Neuronal stem cell (in vitro differentiated cells): ENCODE results near the gene ETV1.

Source experiments
- DNase-seq: peaks from one replicate; pipeline ENCODE4 v3.0.0-alpha.2; 2013; ENCODE audit warnings: low spot score
- H2AFZ ChIP-seq: one replicate; pipeline ENCODE4 v1.6.1; 2013; ENCODE audit warnings: mild to moderate bottlenecking, low read length, inconsistent platforms
- H2AK5ac ChIP-seq: 2 replicates; pipeline ENCODE4 v1.6.1; 2013; ENCODE audit warnings: low read depth, mild to moderate bottlenecking, inconsistent platforms, low read length, moderate library complexity, mixed read lengths
- H2BK120ac ChIP-seq: 2 replicates; pipeline ENCODE4 v1.6.1; 2013; ENCODE audit warnings: low read depth, mild to moderate bottlenecking, inconsistent platforms, low read length, moderate library complexity, mixed read lengths
- H2BK12ac ChIP-seq: one replicate; pipeline ENCODE4 v1.6.1; 2013; ENCODE audit warnings: low read length, inconsistent platforms
- H2BK15ac ChIP-seq: 2 replicates; pipeline ENCODE4 v1.6.1; 2013; ENCODE audit warnings: mild to moderate bottlenecking, low read length, inconsistent platforms, mixed read lengths
- H2BK5ac ChIP-seq: one replicate; pipeline ENCODE4 v1.6.1; 2013; ENCODE audit warnings: inconsistent platforms, mild to moderate bottlenecking, low read length, moderate library complexity
- H3K14ac ChIP-seq: one replicate; pipeline ENCODE4 v1.6.1; 2013; ENCODE audit warnings: low read length, inconsistent platforms
- H3K18ac ChIP-seq: 2 replicates; pipeline ENCODE4 v1.6.1; 2013; ENCODE audit warnings: low read length, inconsistent platforms
- H3K23ac ChIP-seq: 2 replicates; pipeline ENCODE4 v1.6.1; 2013; ENCODE audit warnings: low read depth, mild to moderate bottlenecking, mixed read lengths, low read length, inconsistent platforms; ENCODE audit not compliant: poor library complexity
- H3K27ac ChIP-seq: replicated peaks from 3 replicates; pipeline ENCODE4 v1.5.1; 2013; ENCODE audit warnings: low read length, inconsistent platforms
- H3K27me3 ChIP-seq, 3 experiments: 2 replicates each; pipeline ENCODE4 v1.6.1; 2013; ENCODE audit warnings: low read length in 3 of 3, mild to moderate bottlenecking in 2 of 3, inconsistent platforms in 1 of 3, low read depth in 1 of 3, mixed read lengths in 1 of 3, moderate library complexity in 1 of 3; ENCODE audit not compliant: control insufficient read depth in 3 of 3, insufficient read depth in 3 of 3
- H3K36me3 ChIP-seq, 2 donors: replicated peaks in 1 of 2; 2 replicates each; pipeline ENCODE4 v1.6.1; 2013; ENCODE audit warnings: low read length in 2 of 2; ENCODE audit not compliant: control insufficient read depth in 2 of 2, insufficient read depth in 2 of 2
- H3K4ac ChIP-seq: 2 replicates; pipeline ENCODE4 v1.6.1; 2013; ENCODE audit warnings: inconsistent platforms, mild to moderate bottlenecking, low read length, moderate library complexity
- H3K4me1 ChIP-seq, 2 donors: 1 replicate in 1 of 2; 2 replicates in 1 of 2; pipeline ENCODE4 v1.6.1; 2013; ENCODE audit warnings: low read length in 2 of 2, low read depth in 1 of 2; ENCODE audit not compliant: control insufficient read depth in 2 of 2, insufficient read depth in 1 of 2
- H3K4me2 ChIP-seq: one replicate; pipeline ENCODE4 v1.6.1; 2013; ENCODE audit warnings: mild to moderate bottlenecking, low read length, inconsistent platforms; ENCODE audit not compliant: insufficient read depth, poor library complexity, severe bottlenecking
- H3K4me3 ChIP-seq, 2 donors: 2 replicates each; pipeline ENCODE4 v1.5.1; 2013; ENCODE audit warnings: low read length in 2 of 2, mild to moderate bottlenecking in 2 of 2, inconsistent platforms in 1 of 2, moderate library complexity in 1 of 2
- H3K79me1 ChIP-seq: one replicate; pipeline ENCODE4 v1.6.1; 2013; ENCODE audit warnings: low read depth, mild to moderate bottlenecking, inconsistent platforms, low read length, moderate library complexity
- H3K9ac ChIP-seq: one replicate; pipeline ENCODE4 v1.6.1; 2013; ENCODE audit warnings: mild to moderate bottlenecking, low read depth, low read length, inconsistent platforms; ENCODE audit not compliant: poor library complexity
- H3K9me3 ChIP-seq, 2 donors: replicated peaks in 1 of 2; 2 replicates each; pipeline versions ENCODE3 to v1.6.1; 2013; ENCODE audit warnings: low read length in 2 of 2, mild to moderate bottlenecking in 2 of 2, inconsistent platforms in 1 of 2, low read depth in 1 of 2, mixed read lengths in 1 of 2, moderate library complexity in 1 of 2; ENCODE audit not compliant: control insufficient read depth in 2 of 2, insufficient read depth in 1 of 2
- H4K8ac ChIP-seq: one replicate; pipeline ENCODE4 v1.6.1; 2013; ENCODE audit warnings: low read depth, mild to moderate bottlenecking, inconsistent platforms, low read length, moderate library complexity
- H4K91ac ChIP-seq: one replicate; pipeline ENCODE4 v1.6.1; 2013; ENCODE audit warnings: low read length, low read depth, mild to moderate bottlenecking, inconsistent platforms; ENCODE audit not compliant: poor library complexity
- WGBS, 2 donors: extraction: QIAGEN DNeasy Blood & Tissue Kit; methylation state at CpG; one replicate each; pipeline ENCODE4 v1.1.7; 2013; ENCODE audit warnings: missing lambda C conversion rate in 2 of 2, mixed read lengths in 1 of 2; ENCODE audit not compliant: insufficient read length in 2 of 2, insufficient replicate concordance in 1 of 2; ENCODE audit errors: extremely low coverage in 2 of 2; 5-methylcytosine and 5-hydroxymethylcytosine counted together

Gene ETV1

DNA sequence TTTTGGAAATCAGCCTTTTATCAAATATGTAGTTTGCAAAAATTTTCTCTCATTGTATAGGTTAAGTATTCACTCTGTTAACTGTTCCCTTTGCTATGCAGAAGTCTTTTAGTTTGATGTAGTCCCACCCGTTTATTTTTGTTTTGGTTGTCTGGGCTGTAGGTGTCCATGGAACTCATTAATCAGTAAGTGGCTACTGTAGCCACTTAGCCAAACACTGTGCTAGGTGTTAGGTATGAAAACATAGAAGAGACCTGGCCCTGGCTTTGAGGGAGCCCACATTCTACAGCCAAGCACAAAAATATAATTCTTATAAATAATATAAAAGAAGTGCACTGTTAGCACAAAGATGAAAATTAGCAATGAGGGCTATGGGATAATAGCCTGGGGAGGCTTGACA is 133.5 kb downstream of the ETV1 start:
- no peak overlapping the region for H4K8ac ChIP-seq
- H2BK5ac ChIP-seq: no peak overlapping the region
- no peaks in the 10 kb centered on the region for H3K27me3 ChIP-seq
- no peak overlapping the region for H2BK12ac ChIP-seq
- H3K9me3 ChIP-seq: no peaks in the 10 kb centered on the region
- H3K4me2 ChIP-seq: no peak overlapping the region
- peaks cover 3 to 7% of the 10 kb centered on the region in 2 donors for H3K4me1 ChIP-seq
- H3K14ac ChIP-seq: no peak overlapping the region
- no peak overlapping the region for H3K23ac ChIP-seq
- no peak overlapping the region for H2BK120ac ChIP-seq
- H3K9ac ChIP-seq: no peak overlapping the region
- no peak overlapping the region for H3K18ac ChIP-seq
- H3K36me3 ChIP-seq: no peaks in the 10 kb centered on the region
- no peak overlapping the region for H3K27ac ChIP-seq
- no peak for DNase-seq
- H3K4me3 ChIP-seq: no peak overlapping the region
- H4K91ac ChIP-seq: no peak overlapping the region
- H2AK5ac ChIP-seq: no peak overlapping the region
- WGBS, 2 donors: no CpG with 5 or more reads among the region's 1 CpG
- no peak overlapping the region for H2AFZ ChIP-seq
- H3K4ac ChIP-seq: no peak overlapping the region
- H2BK15ac ChIP-seq: no peak overlapping the region
- H3K79me1 ChIP-seq: no peaks in the 10 kb centered on the region

DNA sequence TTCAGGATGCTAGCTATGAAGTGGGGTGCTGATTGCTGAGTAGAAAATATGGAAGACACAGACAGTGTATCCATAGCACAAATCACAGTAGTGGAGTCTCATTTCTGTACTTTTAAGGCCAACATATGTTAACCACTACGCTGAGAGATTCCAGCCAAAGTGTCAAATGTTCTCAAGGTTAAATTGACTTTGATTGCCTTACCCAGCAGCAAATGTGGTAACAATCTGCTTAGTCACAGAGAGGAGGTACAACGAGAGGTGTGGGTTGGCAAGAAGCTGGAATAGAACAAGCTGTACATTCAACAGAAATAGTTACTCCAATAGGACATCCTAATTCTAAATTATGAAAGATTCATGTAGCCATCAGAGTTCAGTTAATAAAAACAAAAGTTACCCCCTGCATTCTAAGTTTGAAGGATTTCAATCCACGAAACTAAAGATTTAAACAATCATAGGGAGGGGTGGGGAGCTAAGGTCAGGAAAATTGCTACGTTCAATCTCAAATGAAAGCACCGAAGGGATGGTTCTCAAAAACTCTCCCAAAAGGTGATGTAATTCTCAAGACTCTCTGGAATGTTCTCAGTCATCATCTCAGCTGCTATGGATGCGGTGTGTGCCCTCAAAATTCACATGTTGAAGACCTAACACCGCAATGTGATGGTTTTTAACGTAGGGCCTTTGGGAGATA is 137.0 kb downstream of the ETV1 start:
- H3K9me3 ChIP-seq: no peaks in the 10 kb centered on the region
- H3K27me3 ChIP-seq: no peaks in the 10 kb centered on the region
- H3K9ac ChIP-seq: no peak overlapping the region
- no peak for DNase-seq
- no peak overlapping the region for H2AK5ac ChIP-seq
- WGBS, 2 donors: no CpG with 5 or more reads among the region's 8 CpGs
- no peak overlapping the region for H2AFZ ChIP-seq
- no peak overlapping the region for H3K27ac ChIP-seq
- no peak overlapping the region for H3K4me2 ChIP-seq
- H3K79me1 ChIP-seq: no peaks in the 10 kb centered on the region
- H3K18ac ChIP-seq: no peak overlapping the region
- H3K4me1 ChIP-seq: peaks cover 3 to 9% of the 10 kb centered on the region in 2 donors
- H4K91ac ChIP-seq: no peak overlapping the region
- no peak overlapping the region for H3K23ac ChIP-seq
- H2BK12ac ChIP-seq: no peak overlapping the region
- no peaks in the 10 kb centered on the region for H3K36me3 ChIP-seq
- no peak overlapping the region for H3K4ac ChIP-seq
- H2BK5ac ChIP-seq: no peak overlapping the region
- H3K4me3 ChIP-seq: no peak overlapping the region
- peak overlapping the region; percentile 46 for H2BK15ac ChIP-seq
- no peak overlapping the region for H4K8ac ChIP-seq
- no peak overlapping the region for H2BK120ac ChIP-seq
- no peak overlapping the region for H3K14ac ChIP-seq

DNA sequence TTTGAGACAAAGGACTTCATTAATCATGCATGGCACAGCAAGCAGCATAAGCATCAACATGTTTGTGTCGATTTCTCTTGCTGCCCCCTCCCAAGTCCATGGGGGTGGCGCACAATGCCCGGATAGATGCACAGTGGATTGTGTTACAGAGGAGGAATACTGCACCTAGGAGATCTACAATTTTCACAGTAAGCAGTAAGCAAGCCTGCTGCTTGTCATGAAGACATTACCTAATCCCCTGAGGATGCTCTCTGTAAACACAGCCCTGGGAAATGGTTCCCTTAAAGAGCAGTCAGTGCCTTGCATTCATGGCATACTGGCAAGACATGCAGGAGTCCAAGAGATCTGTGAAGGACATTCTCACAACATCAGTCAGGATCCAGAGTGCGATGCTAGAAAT is 137.7 kb downstream of the ETV1 start:
- no peak overlapping the region for H2AK5ac ChIP-seq
- no peak for DNase-seq
- H4K91ac ChIP-seq: no peak overlapping the region
- peak overlapping the region; percentile 56 for H3K18ac ChIP-seq
- no peaks in the 10 kb centered on the region for H3K27me3 ChIP-seq
- no CpG with 5 or more reads among the region's 4 CpGs for WGBS, 2 donors
- H2BK15ac ChIP-seq: peak overlapping the region; percentile 15
- no peak overlapping the region for H3K23ac ChIP-seq
- no peak overlapping the region for H2BK12ac ChIP-seq
- H2AFZ ChIP-seq: peak overlapping the region; percentile 23
- H3K36me3 ChIP-seq: no peaks in the 10 kb centered on the region
- no peak overlapping the region for H4K8ac ChIP-seq
- H2BK120ac ChIP-seq: no peak overlapping the region
- H3K14ac ChIP-seq: no peak overlapping the region
- H3K4me2 ChIP-seq: no peak overlapping the region
- no peaks in the 10 kb centered on the region for H3K79me1 ChIP-seq
- no peak overlapping the region for H3K4ac ChIP-seq
- H3K4me1 ChIP-seq: peaks cover 3 to 9% of the 10 kb centered on the region in 2 donors
- no peak overlapping the region for H3K27ac ChIP-seq
- no peak overlapping the region for H3K4me3 ChIP-seq
- no peak overlapping the region for H2BK5ac ChIP-seq
- H3K9ac ChIP-seq: no peak overlapping the region
- H3K9me3 ChIP-seq: no peaks in the 10 kb centered on the region

DNA sequence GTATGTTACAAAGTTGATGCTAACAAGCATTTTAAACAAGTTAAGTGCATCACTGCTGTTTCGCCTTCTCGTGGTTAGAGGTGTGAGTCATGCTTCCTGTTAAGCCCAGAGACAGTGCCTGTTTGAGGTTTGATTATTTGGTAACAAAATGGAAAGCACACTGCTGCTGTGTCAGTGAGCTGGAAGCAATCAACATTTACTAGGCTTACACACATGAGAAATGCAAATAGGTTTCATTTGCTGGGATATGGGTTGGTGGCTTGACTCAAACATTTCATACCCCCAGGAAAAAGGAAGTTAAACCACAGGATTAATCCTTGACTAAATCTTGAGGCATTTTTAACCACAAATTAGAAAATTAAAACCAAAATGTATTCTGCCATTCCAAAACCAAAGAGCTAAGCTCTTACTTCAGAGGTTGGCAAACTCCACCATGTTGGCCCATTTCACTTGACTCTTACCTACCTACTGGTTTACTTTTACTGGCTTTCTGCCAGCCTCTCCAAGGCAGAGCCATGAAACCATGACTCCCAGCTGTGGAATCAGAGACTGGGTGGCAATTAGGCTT is 139.2 kb downstream of the ETV1 start:
- Histone ChIP-seq H3K79me1 (no peaks in the 10 kb centered on the region), H3K27me3 (no peaks in the 10 kb centered on the region), H4K8ac (no peak overlapping the region), H2BK120ac (no peak overlapping the region), H3K14ac (no peak overlapping the region), H3K4me2 (no peak overlapping the region), H3K9ac (no peak overlapping the region), H3K27ac (no peak overlapping the region), H2AK5ac (no peak overlapping the region), H3K4me1 (peaks cover 3 to 9% of the 10 kb centered on the region in 2 donors), H2BK15ac (no peak overlapping the region), H3K4ac (no peak overlapping the region), H4K91ac (no peak overlapping the region), H3K23ac (no peak overlapping the region), H3K9me3 (no peaks in the 10 kb centered on the region), H2BK12ac (no peak overlapping the region), H3K36me3 (no peaks in the 10 kb centered on the region), H3K18ac (no peak overlapping the region), H3K4me3 (no peak overlapping the region), H2AFZ (peak overlapping the region; percentile 74), H2BK5ac (no peak overlapping the region)
- no peak for DNase-seq
- WGBS, 2 donors: no CpG with 5 or more reads among the region's 2 CpGs
